MCF 10A (cell line): ENCODE results near the gene MAPKAP1. TPM values are rescaled to one million over a fixed set of nuclear protein-coding genes. Genes with fewer than 3 reads are reported as not detected.

Experiments used
- BruUV-seq: library from RNA; stranded (reverse); fragments of 400-500 nt; replicated peaks from 2 replicates; lab custom pipeline; 2021; lab: Mats Ljungman, UMichigan
- CTCF ChIA-PET: fragments of 300-600 bp; sonication (Branson Sonifier 250); formaldehyde crosslinking; extraction: SDS; loops from one replicate; lab custom pipeline; 2021; ENCODE audit warnings: antibody characterized with exemption, inconsistent platforms; lab: Yijun Ruan, JAX
- POLR2A ChIA-PET: fragments of 300-600, 350-650 bp; sonication (Branson Sonifier 250); formaldehyde crosslinking; extraction: SDS; loops from one replicate; lab custom pipeline; 2020; ENCODE audit warnings: antibody characterized with exemption, inconsistent platforms; lab: Yijun Ruan, JAX
- DNase-seq: peaks from one replicate; pipeline ENCODE4 v3.0.0-alpha.2; 2018; ENCODE audit not compliant: unreplicated experiment
- H3K27ac Mint-ChIP-seq: one replicate; pipeline ENCODE4 v1.8.0; 2022; ENCODE audit warnings: mild to moderate bottlenecking, low read depth, mixed read lengths; ENCODE audit not compliant: unreplicated experiment
- H3K27me3 Mint-ChIP-seq: one replicate; pipeline ENCODE4 v1.8.0; 2022; ENCODE audit warnings: mixed read lengths; ENCODE audit not compliant: insufficient read depth, unreplicated experiment
- H3K36me3 Mint-ChIP-seq: one replicate; pipeline ENCODE4 v1.8.0; 2022; ENCODE audit warnings: mild to moderate bottlenecking, moderate library complexity, mixed read lengths; ENCODE audit not compliant: insufficient read depth, unreplicated experiment
- H3K4me1 Mint-ChIP-seq: one replicate; pipeline ENCODE4 v1.8.0; 2022; ENCODE audit warnings: mixed read lengths; ENCODE audit not compliant: insufficient read depth, unreplicated experiment
- H3K4me3 Mint-ChIP-seq: one replicate; pipeline ENCODE4 v1.8.0; 2022; ENCODE audit warnings: mild to moderate bottlenecking, moderate library complexity, mixed read lengths; ENCODE audit not compliant: unreplicated experiment
- H3K9me3 Mint-ChIP-seq: one replicate; pipeline ENCODE4 v1.8.0; 2022; ENCODE audit warnings: mixed read lengths; ENCODE audit not compliant: unreplicated experiment
- CTCF ChIP-seq: fragments of 200-600 bp; IDR thresholded peaks from one replicate; pipeline ENCODE4 v1.8.0; 2022; ENCODE audit warnings: antibody characterized with exemption, mild to moderate bottlenecking; ENCODE audit not compliant: unreplicated experiment
- intact Hi-C: fragments of 100-400 bp; cut with micrococcal nuclease; formaldehyde crosslinking; loops from 2 replicates; pipeline ENCODE4 v1.14.1; 2022
- total RNA-seq: library from RNA; stranded (reverse); gene quantifications from 2 replicates; pipeline ENCODE4 v1.2.3, GENCODE V29; 2022

Gene MAPKAP1
- total RNA-seq, 1 experiment from 2014 or later = 74.9 TPM

GRCh38 chr9:125529589-125530515 lies 177.2 kb downstream of the MAPKAP1 start:
- H3K27ac Mint-ChIP-seq = no peak overlapping the region
- POLR2A ChIA-PET = interaction anchor here (0.9 to 2.4 kb wide), 2 partner anchors 12 to 15 kb away, joined by 3 to 7 read pairs; no protein-coding TSS in a partner anchor
- no peak for DNase-seq
- no peaks in the 10 kb centered on the region for H3K9me3 Mint-ChIP-seq
- H3K4me3 Mint-ChIP-seq = no peak overlapping the region
- no peaks in the 10 kb centered on the region for H3K27me3 Mint-ChIP-seq
- no peak for TF ChIP-seq CTCF
- no TSS peak for BruUV-seq
- CTCF ChIA-PET = interaction anchor here (0.7 to 0.9 kb wide), 2 partner anchors 13 to 29 kb away, joined by 3 to 4 read pairs; no protein-coding TSS in a partner anchor
- no peaks in the 10 kb centered on the region for H3K4me1 Mint-ChIP-seq
- H3K36me3 Mint-ChIP-seq = peaks cover 4% of the 10 kb centered on the region
- intact Hi-C loops = no loop called here

- TF ChIP-seq CTCF = no peak
- no peaks in the 10 kb centered on the region for H3K9me3 Mint-ChIP-seq
- H3K4me3 Mint-ChIP-seq = no peak overlapping the region
- CTCF ChIA-PET = no interaction called here
- BruUV-seq = no TSS peak
- H3K36me3 Mint-ChIP-seq = peaks cover 4% of the 10 kb centered on the region
- no peak overlapping the region for H3K27ac Mint-ChIP-seq
- H3K27me3 Mint-ChIP-seq = no peaks in the 10 kb centered on the region
- intact Hi-C loops = no loop called here
- DNase-seq = no peak
- POLR2A ChIA-PET = interaction anchor here (2.4 kb wide), 1 partner anchor 14 kb away, joined by 7 read pairs; no protein-coding TSS in a partner anchor
- H3K4me1 Mint-ChIP-seq = no peaks in the 10 kb centered on the region
Observed at GRCh38 chr9:125529107-125529506, 177.9 kb downstream of the MAPKAP1 start.

- H3K27ac Mint-ChIP-seq = no peak overlapping the region
- H3K36me3 Mint-ChIP-seq = peaks cover 11% of the 10 kb centered on the region
- no TSS peak for BruUV-seq
- no peak overlapping the region for H3K4me3 Mint-ChIP-seq
- TF ChIP-seq CTCF = no peak
- intact Hi-C loops = no loop called here
- no peaks in the 10 kb centered on the region for H3K9me3 Mint-ChIP-seq
- POLR2A ChIA-PET = interaction anchor here (1.4 kb wide), 1 partner anchor 9 kb away, joined by 4 read pairs; no protein-coding TSS in a partner anchor
- H3K27me3 Mint-ChIP-seq = no peaks in the 10 kb centered on the region
- no peak for DNase-seq
- CTCF ChIA-PET = interaction anchor here (1.1 kb wide), 1 partner anchor 9 kb away, joined by 3 read pairs; no protein-coding TSS in a partner anchor
- H3K4me1 Mint-ChIP-seq = peaks cover 8% of the 10 kb centered on the region
Observed at GRCh38 chr9:125527471-125528002, 179.5 kb downstream of the MAPKAP1 start.
